ENCODE data around the gene TET1.

- TF ChIP-seq, protein P1, sequence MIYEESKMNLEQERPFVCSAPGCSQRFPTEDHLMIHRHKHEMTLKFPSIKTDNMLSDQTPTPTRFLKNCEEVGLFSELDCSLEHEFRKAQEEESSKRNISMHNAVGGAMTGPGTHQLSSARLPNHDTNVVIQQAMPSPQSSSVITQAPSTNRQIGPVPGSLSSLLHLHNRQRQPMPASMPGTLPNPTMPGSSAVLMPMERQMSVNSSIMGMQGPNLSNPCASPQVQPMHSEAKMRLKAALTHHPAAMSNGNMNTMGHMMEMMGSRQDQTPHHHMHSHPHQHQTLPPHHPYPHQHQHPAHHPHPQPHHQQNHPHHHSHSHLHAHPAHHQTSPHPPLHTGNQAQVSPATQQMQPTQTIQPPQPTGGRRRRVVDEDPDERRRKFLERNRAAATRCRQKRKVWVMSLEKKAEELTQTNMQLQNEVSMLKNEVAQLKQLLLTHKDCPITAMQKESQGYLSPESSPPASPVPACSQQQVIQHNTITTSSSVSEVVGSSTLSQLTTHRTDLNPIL (CRISPR knock-in tag; IDR thresholded peaks at IDR 0.05; ENCODE audit: low read depth): no peak
- TF ChIP-seq ZNF565 (CRISPR knock-in tag; conservative IDR thresholded peaks at IDR 0.05; ENCODE audit: low read depth): no peak
- no peak for TF ChIP-seq RARB (CRISPR knock-in tag; IDR thresholded peaks at IDR 0.05)
- TF ChIP-seq OSR1 (CRISPR knock-in tag; IDR thresholded peaks at IDR 0.05): no peak
- TF ChIP-seq ZC3H10 (CRISPR knock-in tag; IDR thresholded peaks at IDR 0.05): no peak
Measured at GRCh38 chr10:68655620-68656126, 95.5 kb downstream of the TET1 start.
